Smooth muscle cell (in vitro differentiated cells): ENCODE results near the gene ITGA11. TPM values are rescaled to one million over a fixed set of nuclear protein-coding genes. Genes with fewer than 3 reads are reported as not detected.

Experiments
- DNase-seq: peaks from one replicate; lab custom pipeline; 2025; ENCODE audit not compliant: unreplicated experiment; lab: John Stamatoyannopoulos, UW
- H2AFZ ChIP-seq: fragments of 200-600 bp; sonication (generic); 2 replicates; pipeline ENCODE4 v1.6.0; 2016; ENCODE audit warnings: antibody characterized with exemption, low read depth, mild to moderate bottlenecking
- H3F3A ChIP-seq: fragments of 200-600 bp; sonication (generic); 2 replicates; pipeline ENCODE4 v1.6.0; 2017; ENCODE audit warnings: antibody characterized with exemption, low read depth
- H3K27ac ChIP-seq: fragments of 200-600 bp; sonication (generic); 2 replicates; pipeline ENCODE4 v1.5.1; 2016; ENCODE audit warnings: low read depth, mild to moderate bottlenecking
- H3K27me3 ChIP-seq: fragments of 200-600 bp; sonication (generic); 2 replicates; pipeline ENCODE4 v1.6.1; 2016; ENCODE audit warnings: low read depth, mild to moderate bottlenecking
- H3K36me3 ChIP-seq: fragments of 200-600 bp; sonication (generic); 2 replicates; pipeline ENCODE4 v1.5.1; 2016; ENCODE audit warnings: low read depth
- H3K4me1 ChIP-seq: fragments of 200-600 bp; sonication (generic); 2 replicates; pipeline ENCODE4 v1.5.1; 2016; ENCODE audit warnings: low read depth
- H3K4me2 ChIP-seq: fragments of 200-600 bp; sonication (generic); 2 replicates; pipeline ENCODE4 v1.6.0; 2016; ENCODE audit warnings: mild to moderate bottlenecking
- H3K4me3 ChIP-seq: fragments of 200-600 bp; sonication (generic); 2 replicates; pipeline ENCODE4 v1.5.1; 2016; ENCODE audit warnings: mild to moderate bottlenecking
- H3K79me2 ChIP-seq: fragments of 200-600 bp; sonication (generic); 2 replicates; pipeline ENCODE4 v1.6.0; 2016; ENCODE audit warnings: low read depth, mild to moderate bottlenecking
- H3K9ac ChIP-seq: fragments of 200-600 bp; sonication (generic); 2 replicates; pipeline ENCODE4 v1.6.0; 2016; ENCODE audit warnings: low read depth
- H3K9me3 ChIP-seq: fragments of 200-600 bp; sonication (generic); replicated peaks from 2 replicates; pipeline ENCODE4 v1.5.1; 2016; ENCODE audit warnings: low read depth
- H4K20me1 ChIP-seq: fragments of 200-600 bp; sonication (generic); 2 replicates; pipeline ENCODE4 v1.6.0; 2016; ENCODE audit warnings: low read depth
- CTCF ChIP-seq: fragments of 200-600 bp; sonication (generic); IDR thresholded peaks from 2 replicates; pipeline ENCODE4 v1.5.1; 2017; ENCODE audit warnings: borderline replicate concordance, mild to moderate bottlenecking, antibody characterized with exemption; ENCODE audit not compliant: insufficient read depth, poor library complexity, severe bottlenecking
- WGBS: methylation state at CpG from one replicate; pipeline ENCODE4 v1.1.7; 2016; ENCODE audit warnings: low lambda C conversion rate; 5-methylcytosine and 5-hydroxymethylcytosine counted together
- polyA plus RNA-seq: library from polyadenylated mRNA; unstranded; fragments of >200 nt; fragmentation: Nextera tagmentation; extraction: Ambion mirVana; gene quantifications from 2 replicates; pipeline ENCODE4 v1.2.1, GENCODE V29; 2016
- total RNA-seq: library from RNA; depleted of rRNA; stranded (reverse); fragments of >200 nt; gene quantifications from 2 replicates; pipeline ENCODE4 v1.2.3, GENCODE V29; 2014

ITGA11 gene
- total and polyA plus RNA-seq, 2 experiments from 2014 or later, result 87.8 to 133 TPM

- Histone ChIP-seq H3K4me2 (peak overlapping the region; percentile 15), H3K79me2 (no peaks in the 10 kb centered on the region), H3F3A (peaks cover 9% of the 10 kb centered on the region), H3K36me3 (no peaks in the 10 kb centered on the region), H3K27me3 (no peaks in the 10 kb centered on the region), H3K27ac (peak overlapping the region; percentile 78), H2AFZ (no peak overlapping the region), H3K4me3 (no peak overlapping the region), H3K9me3 (no peaks in the 10 kb centered on the region), H3K4me1 (no peaks in the 10 kb centered on the region), H4K20me1 (no peaks in the 10 kb centered on the region), H3K9ac (no peak overlapping the region)
- 34% methylated on average over 7 of the region's 7 CpGs for WGBS
- no peak for DNase-seq
- TF ChIP-seq CTCF, result no peak
These were observed 84.6 kb downstream of the ITGA11 start for GRCh38 chr15:68347392-68347791.

- H3K4me1 ChIP-seq, result no peaks in the 10 kb centered on the region
- DNase-seq, result no peak
- WGBS, result 56% methylated on average over 6 of the region's 6 CpGs
- H4K20me1 ChIP-seq, result no peaks in the 10 kb centered on the region
- no peak overlapping the region for H2AFZ ChIP-seq
- no peaks in the 10 kb centered on the region for H3K9me3 ChIP-seq
- H3K9ac ChIP-seq, result no peak overlapping the region
- H3F3A ChIP-seq, result peaks cover 7% of the 10 kb centered on the region
- no peak for TF ChIP-seq CTCF
- no peaks in the 10 kb centered on the region for H3K79me2 ChIP-seq
- H3K4me2 ChIP-seq, result no peak overlapping the region
- peak overlapping the region; percentile 78 for H3K27ac ChIP-seq
- no peaks in the 10 kb centered on the region for H3K36me3 ChIP-seq
- H3K27me3 ChIP-seq, result no peaks in the 10 kb centered on the region
- no peak overlapping the region for H3K4me3 ChIP-seq
These were observed 85.0 kb downstream of the ITGA11 start for GRCh38 chr15:68346979-68347378.

- no peak overlapping the region for H3K9ac ChIP-seq
- H3K27ac ChIP-seq, result no peak overlapping the region
- H3K9me3 ChIP-seq, result no peaks in the 10 kb centered on the region
- 80% methylated on average over 5 of the region's 5 CpGs for WGBS
- no peaks in the 10 kb centered on the region for H3K79me2 ChIP-seq
- no peaks in the 10 kb centered on the region for H4K20me1 ChIP-seq
- no peak overlapping the region for H3K4me3 ChIP-seq
- H3K4me2 ChIP-seq, result no peak overlapping the region
- no peaks in the 10 kb centered on the region for H3K4me1 ChIP-seq
- no peaks in the 10 kb centered on the region for H3K36me3 ChIP-seq
- no peak for TF ChIP-seq CTCF
- peaks cover 4% of the 10 kb centered on the region for H3F3A ChIP-seq
- no peak overlapping the region for H2AFZ ChIP-seq
- no peak for DNase-seq
- H3K27me3 ChIP-seq, result no peaks in the 10 kb centered on the region
These were observed 86.5 kb downstream of the ITGA11 start for GRCh38 chr15:68345481-68345880.

- Histone ChIP-seq H3K9me3 (no peaks in the 10 kb centered on the region), H3F3A (peaks cover 4% of the 10 kb centered on the region), H3K4me1 (no peaks in the 10 kb centered on the region), H3K79me2 (no peaks in the 10 kb centered on the region), H3K9ac (no peak overlapping the region), H2AFZ (no peak overlapping the region), H3K27ac (no peak overlapping the region), H4K20me1 (no peaks in the 10 kb centered on the region), H3K4me2 (no peak overlapping the region), H3K27me3 (no peaks in the 10 kb centered on the region), H3K36me3 (no peaks in the 10 kb centered on the region), H3K4me3 (no peak overlapping the region)
- TF ChIP-seq CTCF, result no peak
- no peak for DNase-seq
- WGBS, result 84% methylated on average over 7 of the region's 7 CpGs
These were observed 87.4 kb downstream of the ITGA11 start for GRCh38 chr15:68344600-68344999.
